ENCODE measurements around the gene KCNN3. TPM values are rescaled to one million over a fixed set of nuclear protein-coding genes. Genes with fewer than 3 reads are reported as not detected.

Gene KCNN3
- total RNA-seq, 1 experiment from 2014 or later, result 0.73 TPM

DNA sequence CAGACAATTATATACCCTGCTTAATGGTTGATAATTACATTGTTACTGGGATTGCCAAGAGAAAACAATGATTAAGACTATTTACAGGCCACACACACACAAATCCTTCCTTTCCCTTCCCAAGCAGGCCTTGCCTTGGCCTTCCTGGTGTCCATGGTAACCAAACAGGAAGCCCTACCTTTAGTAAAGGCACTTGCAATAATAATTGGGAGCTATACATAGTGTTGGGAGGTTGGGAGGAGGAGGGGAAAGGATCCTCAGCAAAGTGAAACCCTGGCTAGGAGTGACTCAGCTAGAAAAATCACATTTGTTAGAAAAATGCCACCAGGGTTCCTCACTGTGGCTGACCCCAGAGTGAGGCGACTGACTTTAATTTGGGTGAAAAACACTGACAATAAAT, 139.8 kb downstream of the KCNN3 start:
- peak; percentile 42 for DNase-seq (ENCODE audit: low spot score)
- H3K27ac ChIP-seq (ENCODE audit: low read depth, low read length, poor library complexity, severe bottlenecking), result peak overlapping the region; percentile 38
- CTCF ChIA-PET, result no interaction called here

DNA sequence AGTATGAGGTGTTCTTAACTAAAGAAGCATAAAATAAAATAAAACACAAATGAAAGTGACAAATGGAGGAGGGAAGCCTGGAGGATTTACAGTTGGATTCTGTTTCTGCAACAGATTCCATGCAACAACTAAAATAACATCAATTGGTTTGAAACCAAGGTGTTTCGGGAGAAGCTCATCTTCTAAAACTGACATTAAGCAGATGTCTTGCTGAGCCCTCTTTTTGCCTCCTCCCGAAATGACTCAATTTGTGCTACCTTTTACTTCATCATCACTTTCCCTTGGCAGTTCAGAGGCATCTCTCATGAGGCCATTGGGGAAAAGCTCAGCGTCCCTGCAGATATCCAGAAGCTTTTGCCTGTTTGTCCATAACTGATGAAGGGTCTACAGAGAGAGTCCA, 140.5 kb downstream of the KCNN3 start:
- intact Hi-C loops (cut with micrococcal nuclease; ENCODE audit: unreplicated experiment), result no loop called here
- DNase-seq (ENCODE audit: low spot score), result no peak
- TF ChIP-seq, protein P1, sequence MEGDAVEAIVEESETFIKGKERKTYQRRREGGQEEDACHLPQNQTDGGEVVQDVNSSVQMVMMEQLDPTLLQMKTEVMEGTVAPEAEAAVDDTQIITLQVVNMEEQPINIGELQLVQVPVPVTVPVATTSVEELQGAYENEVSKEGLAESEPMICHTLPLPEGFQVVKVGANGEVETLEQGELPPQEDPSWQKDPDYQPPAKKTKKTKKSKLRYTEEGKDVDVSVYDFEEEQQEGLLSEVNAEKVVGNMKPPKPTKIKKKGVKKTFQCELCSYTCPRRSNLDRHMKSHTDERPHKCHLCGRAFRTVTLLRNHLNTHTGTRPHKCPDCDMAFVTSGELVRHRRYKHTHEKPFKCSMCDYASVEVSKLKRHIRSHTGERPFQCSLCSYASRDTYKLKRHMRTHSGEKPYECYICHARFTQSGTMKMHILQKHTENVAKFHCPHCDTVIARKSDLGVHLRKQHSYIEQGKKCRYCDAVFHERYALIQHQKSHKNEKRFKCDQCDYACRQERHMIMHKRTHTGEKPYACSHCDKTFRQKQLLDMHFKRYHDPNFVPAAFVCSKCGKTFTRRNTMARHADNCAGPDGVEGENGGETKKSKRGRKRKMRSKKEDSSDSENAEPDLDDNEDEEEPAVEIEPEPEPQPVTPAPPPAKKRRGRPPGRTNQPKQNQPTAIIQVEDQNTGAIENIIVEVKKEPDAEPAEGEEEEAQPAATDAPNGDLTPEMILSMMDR (conservative IDR thresholded peaks at IDR 0.05; ENCODE audit: low read depth, low read length), result no peak
- TF ChIP-seq EZH2 (IDR thresholded peaks at IDR 0.05; ENCODE audit: borderline replicate concordance, low read depth, low read length, poor library complexity, severe bottlenecking), result no peak
- ChIA-PET POLR2A (ENCODE audit: low non-redundant PET) (no interaction called here), CTCF (interaction anchor here (0.6 kb wide), 1 partner anchor 22 kb away, joined by 4 read pairs; no protein-coding TSS in a partner anchor)
- Histone ChIP-seq H3K9me3 (ENCODE audit: low read depth, low read length, poor library complexity, severe bottlenecking) (no peaks in the 10 kb centered on the region), H3K4me3 (ENCODE audit: low read depth, low read length, poor library complexity, severe bottlenecking) (no peak overlapping the region), H3K36me3 (ENCODE audit: insufficient read depth, low read length, poor library complexity, severe bottlenecking) (no peaks in the 10 kb centered on the region), H3K27me3 (replicated peaks; ENCODE audit: insufficient read depth, low read depth, low read length, poor library complexity) (no peaks in the 10 kb centered on the region), H3K4me1 (ENCODE audit: insufficient read depth, low read length, poor library complexity, severe bottlenecking) (peaks cover 16% of the 10 kb centered on the region), H3K27ac (ENCODE audit: low read depth, low read length, poor library complexity, severe bottlenecking) (no peak overlapping the region)
- BruUV-seq (replicated peaks), result no TSS peak

More for the DNA sequence above, 139.8 kb downstream of the KCNN3 start:
- Histone ChIP-seq H3K27me3 (replicated peaks; ENCODE audit: insufficient read depth, low read depth, low read length, poor library complexity) (no peaks in the 10 kb centered on the region), H3K9me3 (ENCODE audit: low read depth, low read length, poor library complexity, severe bottlenecking) (no peaks in the 10 kb centered on the region), H3K4me3 (ENCODE audit: low read depth, low read length, poor library complexity, severe bottlenecking) (no peak overlapping the region), H3K4me1 (ENCODE audit: insufficient read depth, low read length, poor library complexity, severe bottlenecking) (peaks cover 16% of the 10 kb centered on the region), H3K36me3 (ENCODE audit: insufficient read depth, low read length, poor library complexity, severe bottlenecking) (no peaks in the 10 kb centered on the region)
- TF ChIP-seq EZH2 (IDR thresholded peaks at IDR 0.05; ENCODE audit: borderline replicate concordance, low read depth, low read length, poor library complexity, severe bottlenecking), result no peak
- TF ChIP-seq, protein P1 (conservative IDR thresholded peaks at IDR 0.05; ENCODE audit: low read depth, low read length), result no peak
- intact Hi-C loops (cut with micrococcal nuclease; ENCODE audit: unreplicated experiment), result no loop called here
- BruUV-seq (replicated peaks), result no TSS peak
- POLR2A ChIA-PET (ENCODE audit: low non-redundant PET), result no interaction called here

DNA sequence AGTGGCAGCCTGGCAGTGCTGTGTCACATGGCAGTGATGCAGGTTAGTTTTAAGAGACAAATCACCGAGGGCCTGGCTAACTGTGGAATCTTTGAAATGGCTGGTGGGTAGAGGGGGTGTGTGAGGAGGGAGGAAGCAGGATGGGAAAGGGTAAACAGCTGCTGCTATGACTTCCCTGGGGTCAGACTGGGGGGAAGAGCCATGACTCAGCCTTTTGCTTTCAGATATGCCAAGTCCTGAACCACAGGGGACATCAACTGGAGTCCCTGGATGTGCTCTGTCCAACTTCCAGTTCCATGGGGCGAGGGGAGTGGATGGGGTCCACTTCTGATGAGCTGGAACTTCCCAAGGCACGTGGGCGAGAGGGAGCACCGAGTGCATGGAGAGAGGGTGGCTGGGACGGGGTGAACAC, 141.0 kb downstream of the KCNN3 start:
- H3K4me3 ChIP-seq (ENCODE audit: low read depth, low read length, poor library complexity, severe bottlenecking), result no peak overlapping the region
- H3K9me3 ChIP-seq (ENCODE audit: low read depth, low read length, poor library complexity, severe bottlenecking), result no peaks in the 10 kb centered on the region
- H3K4me1 ChIP-seq (ENCODE audit: insufficient read depth, low read length, poor library complexity, severe bottlenecking), result peaks cover 16% of the 10 kb centered on the region
- intact Hi-C loops (cut with micrococcal nuclease; ENCODE audit: unreplicated experiment), result no loop called here
- H3K27me3 ChIP-seq (replicated peaks; ENCODE audit: insufficient read depth, low read depth, low read length, poor library complexity), result no peaks in the 10 kb centered on the region
- no peak overlapping the region for H3K27ac ChIP-seq (ENCODE audit: low read depth, low read length, poor library complexity, severe bottlenecking)
- CTCF ChIA-PET, result no interaction called here
- no peaks in the 10 kb centered on the region for H3K36me3 ChIP-seq (ENCODE audit: insufficient read depth, low read length, poor library complexity, severe bottlenecking)
- POLR2A ChIA-PET (ENCODE audit: low non-redundant PET), result no interaction called here
- TF ChIP-seq, protein P1 (conservative IDR thresholded peaks at IDR 0.05; ENCODE audit: low read depth, low read length), result no peak
- BruUV-seq (replicated peaks), result no TSS peak
- DNase-seq (ENCODE audit: low spot score), result no peak
